T-cell (primary cell): ENCODE data around the gene CDH13. TPM values are rescaled to one million over a fixed set of nuclear protein-coding genes. Genes with fewer than 3 reads are reported as not detected.

ENCODE experiments used
- ATAC-seq, 4 experiments: fragments of 200-7000 bp in 3 of 4; fragments of 150-1000 bp in 1 of 4; cut with Tn5 transposase; replicated peaks in 1 of 4; 1 replicate in 3 of 4; 2 replicates in 1 of 4; pipeline ENCODE4 v1.10.0; 2021; ENCODE audit warnings: moderate library complexity in 3 of 4, mild to moderate bottlenecking in 2 of 4, moderate number of reproducible peaks in 1 of 4
- CTCF ChIA-PET, 2 donors: fragments of 300-600 bp; sonication (Branson Sonifier 250); formaldehyde crosslinking; loops; one replicate each; lab custom pipeline; 2022; ENCODE audit warnings: antibody characterized with exemption in 2 of 2; lab: Charles Lee
- POLR2A ChIA-PET, 2 donors: fragments of 300-600 bp; sonication (Branson Sonifier 250); formaldehyde crosslinking; loops; one replicate each; lab custom pipeline; 2022; ENCODE audit warnings: antibody characterized with exemption in 2 of 2; lab: Charles Lee
- DNase-seq, 35 experiments: peaks; one replicate each; pipeline versions ENCODE4 v3.0.0 to v3.0.0-alpha.2; 2013 to 2023
- H3K27ac ChIP-seq: one replicate; pipeline ENCODE4 v1.5.1; 2013; ENCODE audit warnings: low read length
- H3K27me3 ChIP-seq, 2 experiments: replicated peaks in 1 of 2; 1 replicate in 1 of 2; 2 replicates in 1 of 2; pipeline versions ENCODE4 v1.6.1 to v1.7.0; 2013; ENCODE audit warnings: low read length in 1 of 2, mixed read lengths in 1 of 2; ENCODE audit not compliant: control insufficient read depth in 2 of 2, insufficient read depth in 2 of 2; ENCODE audit errors: extremely low read depth in 1 of 2
- H3K36me3 ChIP-seq, 2 donors: 1 replicate in 1 of 2; 2 replicates in 1 of 2; pipeline versions ENCODE4 v1.6.1 to v1.7.0; 2013; ENCODE audit warnings: low read length in 1 of 2; ENCODE audit not compliant: control insufficient read depth in 2 of 2, insufficient read depth in 1 of 2; ENCODE audit errors: extremely low read depth in 1 of 2
- H3K4me1 ChIP-seq, 2 experiments: 1 replicate in 1 of 2; 2 replicates in 1 of 2; pipeline versions ENCODE4 v1.6.1 to v1.7.0; 2013; ENCODE audit warnings: low read length in 2 of 2, mixed read lengths in 1 of 2; ENCODE audit not compliant: insufficient read depth in 2 of 2, control insufficient read depth in 1 of 2; ENCODE audit errors: extremely low read depth in 1 of 2
- H3K4me3 ChIP-seq, 2 donors: 1 replicate in 1 of 2; 2 replicates in 1 of 2; pipeline versions ENCODE4 v1.5.1 to v1.7.0; 2013; ENCODE audit warnings: mild to moderate bottlenecking in 2 of 2, low read length in 1 of 2, moderate library complexity in 1 of 2; ENCODE audit not compliant: control insufficient read depth in 1 of 2; ENCODE audit errors: extremely low read depth in 1 of 2
- H3K9me3 ChIP-seq: 2 replicates; pipeline ENCODE4 v1.7.0; 2013
- H3K27ac Mint-ChIP-seq, 2 donors: one replicate each; pipeline ENCODE4 v1.8.0; 2020 to 2021; ENCODE audit warnings: mild to moderate bottlenecking in 2 of 2, mixed read lengths in 2 of 2
- H3K27me3 Mint-ChIP-seq, 2 donors: one replicate each; pipeline ENCODE4 v1.8.0; 2021 to 2022; ENCODE audit warnings: mixed read lengths in 2 of 2
- H3K36me3 Mint-ChIP-seq: one replicate; pipeline ENCODE4 v1.8.0; 2021; ENCODE audit warnings: mixed read lengths
- H3K4me1 Mint-ChIP-seq, 3 donors: one replicate each; pipeline ENCODE4 v1.8.0; 2020 to 2022; ENCODE audit warnings: mixed read lengths in 3 of 3, mild to moderate bottlenecking in 1 of 3
- H3K4me3 Mint-ChIP-seq, 3 donors: one replicate each; pipeline ENCODE4 v1.8.0; 2020 to 2022; ENCODE audit warnings: mild to moderate bottlenecking in 3 of 3, mixed read lengths in 3 of 3, moderate library complexity in 3 of 3
- H3K9me3 Mint-ChIP-seq, 3 donors: one replicate each; pipeline ENCODE4 v1.8.0; 2020 to 2022; ENCODE audit warnings: mixed read lengths in 3 of 3
- WGBS: methylation state at CpG from one replicate; pipeline ENCODE4 v1.1.5; 2013; ENCODE audit warnings: missing lambda C conversion rate; ENCODE audit not compliant: insufficient coverage; 5-methylcytosine and 5-hydroxymethylcytosine counted together
- total RNA-seq, 35 experiments: library from RNA in 6 of 35; stranded (reverse) in 6 of 35; fragments of 120-200 nt in 1 of 35; gene quantifications; one replicate each; pipeline versions ENCODE4 v1.2.1 to v1.2.4 and lab custom pipeline; 2013 to 2026

CDH13 gene
- total RNA-seq, 5 donors from 2014 or later (not counting 1 experiment from before 2014, with no cell fraction given): not detected

- peaks cover 7 to 18% (median 17%) of the 10 kb centered on the region in 3 donors for H3K4me1 Mint-ChIP-seq
- CTCF ChIA-PET: no interaction called here
Measured at GRCh38 chr16:83838151-83838550, 1211.4 kb downstream of the CDH13 start.

GRCh38 chr16:83839561-83839960 is 1212.8 kb downstream of the CDH13 start:
- no CpG with 5 or more reads among the region's 3 CpGs for WGBS
- CTCF ChIA-PET: no interaction called here
- no peak for ATAC-seq

More at GRCh38 chr16:83838151-83838550, 1211.4 kb downstream of the CDH13 start:
- H3K36me3 Mint-ChIP-seq: no peaks in the 10 kb centered on the region
- H3K27ac Mint-ChIP-seq: no peak overlapping the region
- no peaks in the 10 kb centered on the region for H3K36me3 ChIP-seq
- H3K27me3 ChIP-seq: no peaks in the 10 kb centered on the region
- DNase-seq: no peak
- POLR2A ChIA-PET: no interaction called here
- H3K4me1 ChIP-seq: no peaks in the 10 kb centered on the region
- no peak overlapping the region for H3K4me3 Mint-ChIP-seq
- 96% methylated on average over 4 of the region's 4 CpGs for WGBS
- no peak overlapping the region for H3K27ac ChIP-seq
- H3K4me3 ChIP-seq: no peak overlapping the region
- no peaks in the 10 kb centered on the region for H3K9me3 Mint-ChIP-seq
- no peak for ATAC-seq
- H3K27me3 Mint-ChIP-seq: peaks cover 14% of the 10 kb centered on the region in 2 donors
- H3K9me3 ChIP-seq: no peaks in the 10 kb centered on the region

GRCh38 chr16:83840060-83840617 is 1213.4 kb downstream of the CDH13 start:
- CTCF ChIA-PET: no interaction called here
- no peak for DNase-seq

More at GRCh38 chr16:83839561-83839960, 1212.8 kb downstream of the CDH13 start:
- Mint-ChIP-seq H3K27me3 (peaks cover 14% of the 10 kb centered on the region in 2 donors), H3K4me3 (no peak overlapping the region), H3K4me1 (peaks cover 7 to 19% (median 18%) of the 10 kb centered on the region in 3 donors), H3K9me3 (no peaks in the 10 kb centered on the region), H3K36me3 (no peaks in the 10 kb centered on the region), H3K27ac (no peak overlapping the region)
- DNase-seq: no peak
- POLR2A ChIA-PET: no interaction called here
- H3K4me1 ChIP-seq: no peaks in the 10 kb centered on the region
- no peak overlapping the region for H3K27ac ChIP-seq
- H3K36me3 ChIP-seq: no peaks in the 10 kb centered on the region
- H3K9me3 ChIP-seq: no peaks in the 10 kb centered on the region
- no peak overlapping the region for H3K4me3 ChIP-seq
- no peaks in the 10 kb centered on the region for H3K27me3 ChIP-seq

GRCh38 chr16:83842291-83842690 is 1215.5 kb downstream of the CDH13 start:
- ChIA-PET CTCF (interaction anchor here in 1 of 2 donors (0.6 kb wide), 2 partner anchors 10 to 314 kb away, joined by 3 read pairs; no protein-coding TSS in a partner anchor), POLR2A (interaction anchor here (0.6 to 0.7 kb wide), 2 partner anchors 294 to 1201 kb away, joined by 3 to 6 read pairs; no protein-coding TSS in a partner anchor)
- no peak for ATAC-seq
- Mint-ChIP-seq H3K4me1 (peaks cover 0 to 1% (median 0%) of the 10 kb centered on the region in 3 donors), H3K36me3 (no peaks in the 10 kb centered on the region), H3K27me3 (peaks cover 16 to 20% of the 10 kb centered on the region in 2 donors), H3K27ac (no peak overlapping the region), H3K9me3 (no peaks in the 10 kb centered on the region), H3K4me3 (no peak overlapping the region)
- Histone ChIP-seq H3K4me3 (no peak overlapping the region), H3K27ac (no peak overlapping the region), H3K9me3 (no peaks in the 10 kb centered on the region), H3K36me3 (no peaks in the 10 kb centered on the region), H3K27me3 (peaks cover 0 to 4% of the 10 kb centered on the region in 2 experiments), H3K4me1 (no peaks in the 10 kb centered on the region)
- WGBS: 100% methylated on average over 3 of the region's 7 CpGs
- DNase-seq: no peak

More at GRCh38 chr16:83840060-83840617, 1213.4 kb downstream of the CDH13 start:
- Mint-ChIP-seq H3K4me1 (peaks cover 7 to 16% (median 15%) of the 10 kb centered on the region in 3 donors), H3K36me3 (no peaks in the 10 kb centered on the region), H3K9me3 (no peaks in the 10 kb centered on the region), H3K27me3 (peaks cover 14% of the 10 kb centered on the region in 2 donors), H3K27ac (no peak overlapping the region), H3K4me3 (no peak overlapping the region)
- H3K4me1 ChIP-seq: no peaks in the 10 kb centered on the region
- H3K36me3 ChIP-seq: no peaks in the 10 kb centered on the region
- ATAC-seq: no peak
- WGBS: 77% methylated on average over 4 of the region's 4 CpGs
- POLR2A ChIA-PET: no interaction called here
- H3K9me3 ChIP-seq: no peaks in the 10 kb centered on the region
- no peak overlapping the region for H3K27ac ChIP-seq
- H3K27me3 ChIP-seq: peaks cover 0 to 2% of the 10 kb centered on the region in 2 experiments
- no peak overlapping the region for H3K4me3 ChIP-seq

- Mint-ChIP-seq H3K4me1 (peaks cover 0 to 1% (median 0%) of the 10 kb centered on the region in 3 donors), H3K36me3 (no peaks in the 10 kb centered on the region), H3K27ac (no peak overlapping the region), H3K4me3 (no peak overlapping the region), H3K9me3 (no peaks in the 10 kb centered on the region), H3K27me3 (peaks cover 11 to 15% of the 10 kb centered on the region in 2 donors)
- ChIA-PET POLR2A (interaction anchor here in 1 of 2 donors (0.6 kb wide), 1 partner anchor 1201 kb away, joined by 6 read pairs; no protein-coding TSS in a partner anchor), CTCF (no interaction called here)
- peaks cover 0 to 4% of the 10 kb centered on the region in 2 experiments for H3K27me3 ChIP-seq
- H3K4me3 ChIP-seq: no peak overlapping the region
- ATAC-seq: no peak
- WGBS: 42% methylated on average over 6 of the region's 9 CpGs
- no peaks in the 10 kb centered on the region for H3K9me3 ChIP-seq
- H3K36me3 ChIP-seq: no peaks in the 10 kb centered on the region
- H3K27ac ChIP-seq: no peak overlapping the region
- no peaks in the 10 kb centered on the region for H3K4me1 ChIP-seq
- DNase-seq: no peak
Measured at GRCh38 chr16:83842756-83843507, 1216.2 kb downstream of the CDH13 start.

GRCh38 chr16:83843657-83844056 is 1216.9 kb downstream of the CDH13 start:
- Histone ChIP-seq H3K27me3 (peaks cover 0 to 4% of the 10 kb centered on the region in 2 experiments), H3K9me3 (no peaks in the 10 kb centered on the region), H3K27ac (no peak overlapping the region), H3K4me1 (no peaks in the 10 kb centered on the region), H3K36me3 (no peaks in the 10 kb centered on the region), H3K4me3 (no peak overlapping the region)
- ATAC-seq: no peak
- H3K27me3 Mint-ChIP-seq: peaks cover 5 to 7% of the 10 kb centered on the region in 2 donors
- CTCF ChIA-PET: no interaction called here
- no peak for DNase-seq
- POLR2A ChIA-PET: no interaction called here
- WGBS: 59% methylated on average over 9 of the region's 10 CpGs
- H3K4me1 Mint-ChIP-seq: peaks cover 0 to 1% (median 0%) of the 10 kb centered on the region in 3 donors
- H3K36me3 Mint-ChIP-seq: no peaks in the 10 kb centered on the region
- no peak overlapping the region for H3K4me3 Mint-ChIP-seq
- no peaks in the 10 kb centered on the region for H3K9me3 Mint-ChIP-seq
- H3K27ac Mint-ChIP-seq: no peak overlapping the region
